ENCODE measurements around the gene PANK2.

GRCh38 chr20:3874194-3874844 is 14.9 kb upstream of the PANK2 start:
- TF ChIP-seq EZH2 (IDR thresholded peaks at IDR 0.05; ENCODE audit: borderline replicate concordance, low read depth, low read length, severe bottlenecking) (no peak), CTCF (IDR thresholded peaks at IDR 0.05; ENCODE audit: borderline replicate concordance, extremely low read depth, low read length, poor library complexity, severe bottlenecking) (no peak)
